Measurements from ENCODE around the gene MTREX.

MTREX gene

DNA sequence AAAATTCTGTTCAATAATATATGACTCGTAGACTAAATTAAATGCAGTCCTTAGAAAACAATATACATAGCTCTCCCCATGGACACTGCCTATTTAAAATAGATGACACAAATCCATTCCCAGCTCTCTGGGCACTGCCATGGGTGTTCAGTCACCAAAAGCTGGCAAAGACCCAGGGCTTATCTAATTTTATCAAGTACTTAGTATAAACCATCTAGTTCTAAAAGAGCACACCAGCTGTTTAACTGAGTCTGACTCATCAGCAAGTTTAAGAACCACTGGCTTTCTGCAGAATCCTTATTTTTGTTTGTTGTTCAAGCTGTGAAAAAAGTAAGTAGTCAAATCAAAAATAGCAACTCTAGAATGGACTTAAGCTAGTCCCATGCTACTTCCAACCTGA is 119.4 kb downstream of the MTREX start:
- peak in 3 of 56 donors; percentile 5 to 67 (median 25) for DNase-seq

DNA sequence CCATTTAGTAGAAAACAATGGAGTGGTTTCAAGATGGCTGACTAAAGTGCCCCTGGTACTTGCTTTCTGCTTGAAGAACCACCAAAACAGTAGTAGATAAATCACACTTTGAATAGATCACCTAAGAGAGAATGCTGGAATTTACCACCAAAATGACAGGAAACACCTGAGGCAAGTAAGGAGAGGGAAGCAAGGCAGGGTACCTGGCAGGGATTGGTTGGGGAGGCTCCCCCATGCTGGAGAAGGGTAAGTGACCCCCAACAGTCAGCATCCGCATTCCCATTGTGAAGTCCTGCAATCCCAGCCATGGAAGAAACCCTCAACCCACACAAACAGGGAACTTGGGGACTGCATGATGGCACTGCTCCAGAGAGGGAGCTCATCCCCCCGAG is 121.4 kb downstream of the MTREX start:
- no peak for DNase-seq

DNA sequence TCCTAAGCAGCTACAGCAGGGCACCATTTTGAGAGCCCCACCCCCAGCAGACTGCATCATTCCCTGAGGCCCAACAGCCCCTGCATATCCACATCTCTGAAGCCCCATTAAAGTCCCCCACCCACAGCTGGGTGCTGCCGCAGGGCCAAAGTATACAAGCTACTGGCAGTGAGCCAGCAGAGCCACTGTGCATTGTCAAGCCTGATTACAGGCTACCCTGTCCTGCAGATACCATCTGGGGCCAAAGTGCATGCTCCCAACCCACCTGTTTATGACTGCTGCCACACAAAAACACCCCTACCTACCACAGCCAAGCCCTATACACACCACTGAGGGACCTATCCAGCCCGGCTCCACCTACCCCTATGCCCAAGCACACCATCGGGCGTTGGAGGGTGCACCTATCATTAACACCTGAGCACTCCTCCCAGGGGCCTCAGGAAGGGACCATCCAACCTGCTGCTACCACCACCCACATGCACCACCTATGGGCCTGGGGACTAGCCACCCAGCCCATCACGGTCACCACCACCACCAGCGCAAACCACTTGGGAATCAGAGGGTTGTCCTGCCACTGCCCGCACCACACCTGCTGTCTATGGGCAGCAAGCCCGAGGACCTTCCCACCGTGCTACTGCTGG is 121.9 kb downstream of the MTREX start:
- peak in 3 of 56 donors; percentile 10 to 23 (median 20) for DNase-seq

DNA sequence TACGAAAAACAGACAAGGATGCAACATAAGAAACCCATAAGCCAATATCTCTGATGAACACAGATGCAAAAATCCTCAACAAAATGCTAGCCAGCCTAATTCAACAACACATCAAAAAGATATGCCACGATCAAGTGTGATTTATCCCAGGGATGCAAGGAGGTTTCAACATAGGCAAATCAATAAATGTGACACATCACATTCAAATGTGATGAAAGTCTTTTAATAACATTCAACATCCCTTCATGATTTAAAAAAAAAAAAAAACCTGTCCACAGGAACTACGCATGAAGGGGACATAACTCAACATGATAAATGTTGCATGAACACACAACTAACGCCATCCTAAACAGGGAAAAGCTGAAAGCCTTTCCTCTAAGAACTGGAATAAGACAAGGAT is 124.8 kb downstream of the MTREX start:
- no peak for DNase-seq

DNA sequence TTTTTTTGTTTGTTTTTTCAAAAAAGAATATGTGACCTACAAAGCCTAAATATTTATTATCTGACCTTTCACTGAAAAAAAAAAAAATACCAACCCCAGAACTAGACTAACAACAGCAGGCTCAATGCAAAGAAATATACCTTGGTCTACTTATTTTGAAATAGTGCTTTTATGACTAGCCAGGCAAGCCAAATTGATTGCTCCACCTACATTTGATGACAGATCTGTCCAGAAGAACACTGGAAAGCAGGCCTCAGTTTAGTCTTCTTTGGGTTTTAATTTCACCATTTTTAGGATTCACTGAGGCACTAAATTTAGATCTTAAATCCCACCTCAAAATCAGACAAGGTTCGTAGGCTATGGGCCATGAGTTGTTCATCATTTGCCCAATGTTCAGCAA is 129.7 kb downstream of the MTREX start:
- DNase-seq = no peak

DNA sequence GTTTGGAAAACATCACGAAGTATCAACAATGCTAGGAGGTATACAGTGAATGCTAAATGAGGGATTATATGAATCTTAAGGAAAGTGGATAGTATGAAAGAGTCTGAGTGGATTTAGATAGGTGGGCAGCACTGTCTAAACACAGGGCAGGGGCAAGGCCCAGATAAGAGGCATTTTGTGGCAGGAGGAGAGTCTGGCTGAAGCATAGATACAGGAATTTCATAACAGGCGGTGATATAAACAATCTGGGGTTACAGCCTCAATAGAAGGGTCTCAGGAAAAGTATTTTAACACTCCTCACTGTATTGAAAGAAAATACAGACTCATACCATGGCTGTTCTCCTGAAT is 130.0 kb downstream of the MTREX start:
- DNase-seq = no peak

DNA sequence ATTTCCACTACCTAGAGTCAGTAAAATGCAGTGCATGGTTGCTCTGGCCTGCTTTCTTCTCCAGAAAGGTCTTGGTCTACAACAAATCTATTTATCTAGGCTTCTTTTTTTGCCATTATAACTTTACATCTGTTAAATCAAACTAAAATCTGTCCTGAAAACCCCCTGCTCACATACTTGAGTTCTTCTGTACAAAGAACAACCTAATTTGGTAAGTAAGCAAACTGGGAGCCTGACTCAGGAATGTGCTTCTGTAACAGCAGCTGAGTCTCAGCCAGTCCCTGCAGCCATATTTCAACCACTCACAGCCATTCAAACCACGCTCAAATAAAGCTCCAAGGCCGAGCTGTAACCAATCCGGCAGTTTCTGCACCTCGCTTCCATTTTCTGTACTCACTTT is 131.2 kb downstream of the MTREX start:
- DNase-seq = peak in 7 of 56 donors; percentile 9 to 50 (median 23)

DNA sequence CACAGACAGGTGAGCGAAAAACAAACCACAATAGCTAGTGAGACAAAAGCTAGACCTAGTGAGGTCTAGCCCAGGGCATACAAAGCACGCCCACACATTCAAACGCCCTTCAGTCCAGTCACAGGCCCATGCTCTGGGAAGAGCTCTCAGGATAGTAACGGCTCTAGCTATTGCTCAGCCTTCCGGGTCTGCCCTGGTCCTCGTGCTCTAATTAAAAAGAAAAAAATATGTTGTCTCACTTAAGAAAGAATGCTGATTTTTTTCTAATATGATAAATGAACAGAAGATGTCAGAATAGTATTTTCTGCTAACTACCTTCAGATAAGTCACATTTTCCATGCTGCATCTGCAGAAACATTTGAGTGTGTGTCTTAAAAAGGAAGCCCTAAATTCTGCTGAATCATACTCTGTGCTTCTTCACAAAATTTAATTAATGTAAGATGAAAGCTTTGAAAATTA is 132.4 kb downstream of the MTREX start:
- DNase-seq = peak in 5 of 56 donors; percentile 10 to 25 (median 12)

DNA sequence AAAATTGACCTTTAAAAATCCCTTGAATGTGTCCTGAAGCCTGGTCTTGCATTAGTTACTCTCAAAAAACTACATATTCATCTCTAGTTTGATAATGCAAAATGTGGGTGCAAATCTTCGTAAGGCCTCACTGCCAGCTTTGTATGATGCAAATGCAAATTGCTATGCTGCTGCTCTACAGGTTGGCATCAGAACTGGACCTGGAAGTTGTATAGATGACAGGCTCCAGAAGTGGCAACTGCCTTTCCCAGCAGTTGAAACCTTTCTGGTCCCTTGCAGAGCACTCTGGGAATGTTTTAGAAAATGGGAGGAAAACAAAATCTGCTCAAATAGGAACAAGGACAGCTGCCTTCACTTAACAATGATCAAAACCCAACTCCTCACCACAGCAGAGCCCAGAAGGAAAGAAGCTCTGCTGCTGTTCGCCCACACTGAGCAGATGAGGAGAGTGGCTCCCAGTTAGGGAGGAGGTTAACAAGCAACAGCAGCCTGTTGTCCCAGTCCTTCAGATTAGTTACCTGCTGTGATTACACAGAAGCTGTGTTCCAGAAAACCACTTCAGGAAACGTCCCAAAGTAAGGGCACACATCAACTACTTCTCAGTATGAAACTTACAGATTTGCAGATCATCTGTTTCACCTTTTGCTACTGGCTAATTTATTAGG is 133.4 kb downstream of the MTREX start:
- peak in 1 of 56 donors; percentile 11 for DNase-seq

DNA sequence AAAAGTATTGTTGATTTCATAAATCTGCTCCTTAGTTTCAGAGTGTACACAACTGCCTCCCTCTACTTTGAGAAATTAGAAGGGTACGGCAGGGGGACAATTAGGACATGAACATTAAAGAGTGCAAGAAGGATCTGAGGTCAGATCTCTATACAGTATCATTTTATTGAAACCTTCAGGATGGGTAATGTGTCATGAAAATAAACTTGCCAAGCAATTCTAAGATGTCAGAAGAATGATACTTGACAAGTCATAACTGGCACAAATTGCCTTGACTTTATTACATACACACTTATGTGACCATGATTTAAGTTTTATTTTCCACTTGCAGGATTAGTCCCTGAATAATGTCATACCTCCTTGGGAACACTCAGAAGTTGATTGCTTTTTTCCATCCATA is 134.2 kb downstream of the MTREX start:
- DNase-seq = no peak

DNA sequence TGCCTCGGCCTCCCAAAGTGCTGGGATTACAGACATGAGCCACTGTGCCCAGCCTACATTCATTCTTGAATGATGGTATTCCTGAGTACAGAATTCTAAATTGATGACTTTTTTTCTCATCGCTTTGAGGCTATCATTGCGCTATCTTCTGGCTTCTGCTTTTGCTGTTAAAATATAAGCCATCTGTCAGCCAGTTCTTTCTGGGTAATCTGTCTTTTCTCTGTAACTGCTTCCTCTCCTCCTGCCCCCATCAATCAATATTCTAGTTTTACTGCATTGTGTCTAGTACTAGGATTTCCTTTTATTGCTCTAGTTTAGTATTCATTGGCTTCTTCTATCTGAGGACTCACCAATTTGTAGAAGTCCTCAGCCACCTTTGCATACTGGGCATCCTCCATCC is 138.0 kb downstream of the MTREX start:
- no peak for DNase-seq

DNA sequence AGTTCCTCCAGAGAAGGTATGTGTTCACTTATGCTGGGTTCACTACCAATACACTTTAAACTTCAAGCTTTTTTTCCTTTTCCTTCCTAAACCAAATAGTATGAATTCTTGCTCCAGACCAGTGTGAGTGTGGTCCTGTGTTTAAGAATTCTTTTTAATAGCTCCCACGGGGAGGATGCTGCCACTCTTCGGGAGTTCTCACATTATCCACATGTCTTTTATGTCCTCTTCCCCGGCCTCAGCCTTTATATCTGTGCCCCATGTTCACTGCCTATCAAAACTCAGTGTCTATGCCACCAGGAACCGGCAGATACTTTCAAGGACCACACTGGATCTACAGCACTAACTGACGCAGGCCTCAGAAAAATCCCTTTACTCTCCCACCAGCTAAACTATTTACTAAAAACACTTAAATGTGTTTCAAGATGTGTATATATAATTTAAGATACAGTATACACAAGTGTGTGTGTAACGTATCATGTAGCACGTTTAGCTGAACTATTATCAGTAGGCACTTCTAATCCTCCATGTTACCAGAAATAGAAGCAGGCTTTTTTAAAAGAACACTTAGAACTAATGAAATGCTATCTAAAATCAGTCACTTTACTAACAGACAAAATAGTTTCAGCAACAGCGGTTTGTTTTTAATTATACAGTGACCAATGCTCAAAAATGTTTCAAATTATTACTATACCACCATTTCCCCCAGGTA is 139.0 kb downstream of the MTREX start:
- DNase-seq = no peak

DNA sequence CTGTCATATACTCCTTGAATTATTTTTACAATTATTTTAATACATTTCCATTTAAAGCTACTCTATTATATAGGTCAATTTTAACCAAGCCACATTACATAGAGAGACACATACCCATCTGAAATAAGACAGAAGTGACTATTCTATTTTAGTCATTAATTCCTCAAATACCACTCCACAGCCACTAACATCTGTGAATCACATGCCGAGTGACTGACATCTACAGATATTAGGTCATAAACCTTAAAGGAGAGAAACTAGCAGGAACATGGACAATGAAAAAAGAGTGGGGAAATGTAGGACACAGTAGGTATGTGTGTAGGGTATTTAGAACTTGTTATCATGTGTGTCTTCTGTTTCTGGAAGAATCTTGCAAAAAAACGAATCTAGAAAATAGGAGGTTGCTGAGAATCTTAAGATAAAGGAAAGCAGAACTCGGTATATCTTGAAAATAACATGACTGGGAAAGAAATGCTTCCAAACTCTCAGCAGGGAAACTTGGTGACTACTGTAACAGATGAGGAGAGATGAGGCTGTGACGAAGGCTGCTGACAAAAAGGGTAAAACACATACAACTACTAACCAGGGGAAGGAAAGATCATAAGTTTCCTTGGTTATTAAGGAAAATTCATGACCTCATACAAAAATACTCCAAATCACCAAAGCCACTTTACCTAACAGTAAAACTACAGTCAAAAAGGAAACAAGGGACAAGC is 142.4 kb downstream of the MTREX start:
- no peak for DNase-seq

DNA sequence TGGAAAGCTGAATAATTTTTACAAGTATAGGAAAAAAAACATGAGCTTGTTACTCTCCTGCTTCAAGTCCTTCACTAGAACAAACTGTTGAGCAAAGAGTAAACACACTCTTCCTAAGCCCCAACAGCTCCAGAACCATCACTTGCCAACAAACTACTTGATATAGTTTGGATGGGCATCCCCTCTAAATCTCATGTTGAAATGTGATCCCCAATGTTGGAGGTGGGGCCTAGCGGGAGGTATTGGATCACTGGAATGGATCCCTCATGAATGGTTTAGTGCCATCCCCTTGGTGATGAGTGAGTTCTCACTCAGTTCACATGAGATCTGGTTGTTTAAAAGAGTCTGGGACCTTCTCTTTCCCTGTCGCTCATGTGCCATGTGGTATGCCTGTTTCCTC is 144.2 kb downstream of the MTREX start:
- no peak for DNase-seq

DNA sequence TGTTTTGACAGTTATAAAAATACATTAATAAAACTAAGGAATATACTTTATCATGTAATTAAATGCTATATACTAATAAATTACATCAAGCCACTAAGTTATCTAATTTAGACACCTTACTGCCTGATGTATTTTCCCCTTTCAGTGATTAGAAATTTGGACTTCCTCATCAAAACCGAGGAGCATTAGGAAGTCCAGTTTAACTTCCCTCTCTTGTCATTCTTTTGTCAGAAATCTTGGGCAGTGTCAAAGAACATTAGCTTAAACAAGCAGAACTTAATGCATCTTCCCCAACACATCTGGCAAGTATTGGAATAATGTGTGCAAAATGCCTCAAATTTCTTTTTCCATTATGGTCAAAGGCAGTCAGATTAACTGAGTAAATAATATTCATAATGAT is 145.4 kb downstream of the MTREX start:
- no peak for DNase-seq

DNA sequence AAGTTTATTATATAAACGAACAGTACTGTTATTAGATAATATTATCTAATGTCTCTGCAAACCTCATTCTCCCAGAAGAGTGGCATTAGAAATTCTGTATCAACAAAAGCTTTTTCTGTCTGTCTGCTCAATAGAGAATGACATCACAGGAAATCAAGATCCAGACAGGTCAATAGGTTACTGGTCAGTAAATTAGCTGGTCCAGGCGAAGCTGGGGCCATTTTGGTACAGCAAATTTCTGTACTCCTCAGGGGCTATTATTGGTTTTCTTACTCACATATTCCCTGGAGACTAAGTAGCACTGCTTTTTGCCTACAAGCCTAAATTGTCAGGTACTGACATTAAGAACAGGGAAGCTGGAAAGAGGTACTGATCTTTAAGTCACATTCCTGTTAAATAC is 146.5 kb downstream of the MTREX start:
- no peak for DNase-seq

DNA sequence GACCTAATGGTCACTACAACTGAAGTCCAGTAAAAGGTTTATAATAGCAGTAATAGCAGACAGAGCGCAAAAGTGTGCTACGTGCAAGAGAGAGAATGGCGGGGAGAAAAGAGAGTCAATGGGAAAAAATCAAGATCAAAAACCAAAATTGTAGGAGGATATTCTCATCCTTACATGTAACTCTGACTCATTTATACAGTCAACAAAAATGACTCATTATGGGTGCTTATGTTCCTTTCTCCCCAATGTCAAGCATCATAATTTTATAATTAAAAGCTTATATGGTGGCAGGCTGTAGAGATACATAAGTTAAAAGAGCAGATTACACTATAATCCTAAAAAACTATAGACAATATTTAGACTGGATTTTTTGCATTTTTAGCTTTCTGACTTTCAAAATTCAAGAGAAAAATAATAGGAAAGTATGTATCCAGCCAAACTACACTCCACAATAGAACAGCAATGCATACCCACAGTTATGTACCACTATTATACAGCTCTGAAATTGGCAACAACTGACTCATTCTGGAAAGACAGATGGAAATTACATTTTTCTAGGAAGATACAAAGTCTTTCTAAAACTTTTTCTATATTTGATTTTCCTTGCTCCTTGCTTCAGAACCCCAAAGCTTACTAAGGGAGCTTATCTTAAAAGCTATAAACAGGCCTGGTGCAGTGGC is 148.6 kb downstream of the MTREX start:
- no peak for DNase-seq

DNA sequence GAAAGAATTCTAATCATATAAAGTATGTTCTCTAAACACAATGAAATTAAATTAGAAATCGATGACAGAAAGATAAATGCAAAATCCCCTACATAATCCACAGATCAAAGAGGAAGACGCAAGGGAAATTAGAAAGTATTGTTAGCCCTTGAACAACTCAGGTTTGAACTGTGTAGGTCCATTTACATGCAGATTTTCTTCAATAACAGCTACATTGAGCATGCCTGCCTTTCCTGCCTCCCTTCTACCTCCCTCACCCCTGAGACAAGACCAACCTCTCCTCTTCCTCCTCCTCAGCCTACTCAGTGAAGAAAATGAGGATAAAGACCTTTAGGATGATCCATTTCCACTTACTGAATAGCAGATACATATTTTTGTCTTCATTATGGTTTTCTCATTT is 151.8 kb downstream of the MTREX start:
- no peak for DNase-seq

DNA sequence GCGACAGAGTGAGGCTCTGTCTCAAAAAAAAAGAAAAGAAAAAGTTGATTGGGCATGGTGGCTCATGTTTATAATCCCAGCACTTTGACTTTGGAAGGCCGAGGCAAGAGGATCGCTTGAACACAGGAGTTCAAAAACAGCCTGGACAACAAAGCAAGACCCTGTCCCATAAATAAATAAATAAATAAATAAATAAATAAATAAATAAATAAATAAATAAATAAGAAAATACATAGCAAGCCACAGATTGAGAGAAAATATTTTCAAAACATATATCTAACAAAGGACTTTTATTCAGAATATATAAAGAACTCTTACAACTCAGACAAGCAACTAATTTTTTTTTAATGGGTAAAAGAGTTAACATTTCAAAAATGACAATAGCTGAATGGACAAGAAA is 155.8 kb downstream of the MTREX start:
- no peak for DNase-seq

DNA sequence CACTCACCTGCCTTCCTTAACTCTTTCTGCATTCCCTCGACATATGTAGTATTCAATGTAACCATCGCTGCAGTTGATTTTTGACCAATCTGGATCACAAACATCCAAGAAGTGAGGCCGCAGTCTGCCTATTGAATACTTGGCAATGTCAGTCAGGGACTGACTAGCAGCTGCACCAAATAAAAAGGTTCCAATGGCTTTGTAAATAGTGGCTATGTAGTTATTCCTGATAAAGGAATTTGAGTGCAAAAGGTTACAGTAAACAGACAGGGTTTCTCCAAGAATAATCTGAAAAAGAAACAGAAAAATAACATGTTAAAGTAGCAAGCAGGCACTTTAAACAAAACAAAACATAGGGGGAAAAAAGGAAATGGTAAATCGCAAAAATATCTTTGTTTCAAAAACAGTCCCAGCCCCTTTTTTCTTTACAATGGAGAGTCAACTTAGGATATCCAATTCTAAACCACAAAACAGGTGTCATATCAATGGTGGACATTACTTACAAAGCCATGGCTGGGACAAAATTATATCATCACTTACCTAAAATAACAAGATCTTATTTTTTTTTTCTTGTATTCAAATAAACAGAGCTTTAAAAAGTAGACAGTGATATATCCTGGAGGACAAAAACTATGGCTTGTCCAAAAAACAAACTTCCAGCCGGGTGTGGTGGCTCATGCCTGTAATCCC is 160.2 kb downstream of the MTREX start:
- DNase-seq = no peak

DNA sequence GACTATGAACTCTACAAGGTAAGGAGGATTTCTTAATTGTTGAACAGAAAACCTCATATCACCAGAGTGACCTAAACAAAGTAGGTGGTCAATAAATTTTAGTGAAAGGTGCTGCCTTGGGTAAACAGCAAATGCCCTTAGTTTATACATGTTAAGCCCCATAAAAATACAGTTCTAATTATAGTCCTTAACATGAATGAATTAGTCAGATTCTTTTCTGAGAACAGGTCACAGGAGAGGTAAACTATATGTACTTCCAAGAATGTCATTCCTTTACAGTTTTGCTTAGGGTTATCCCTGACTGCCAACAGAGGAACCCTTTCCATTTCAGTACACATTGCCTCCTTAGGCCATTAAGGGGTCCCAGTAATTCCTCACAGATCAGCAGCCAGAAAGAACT is 162.1 kb downstream of the MTREX start:
- no peak for DNase-seq
